C4-2B (cell line): ENCODE results near the gene RPS27A.
"Not testable (repeated sequence)": the region's sequence is repeated elsewhere in the genome, so short reads cannot be mapped to it uniquely, and the experiment has no call there.

Experiments used
- ZFX ChIP-seq: fragments of 450-650 bp; IDR thresholded peaks from 2 replicates; pipeline ENCODE4 v1.6.1; 2017
- TF ChIP-seq, protein P1 (sequence below): fragments of 450-650 bp; conservative IDR thresholded peaks from 2 replicates; pipeline ENCODE4 v1.5.1; 2017; ENCODE audit warnings: mild to moderate bottlenecking

- TF ChIP-seq, protein P1, sequence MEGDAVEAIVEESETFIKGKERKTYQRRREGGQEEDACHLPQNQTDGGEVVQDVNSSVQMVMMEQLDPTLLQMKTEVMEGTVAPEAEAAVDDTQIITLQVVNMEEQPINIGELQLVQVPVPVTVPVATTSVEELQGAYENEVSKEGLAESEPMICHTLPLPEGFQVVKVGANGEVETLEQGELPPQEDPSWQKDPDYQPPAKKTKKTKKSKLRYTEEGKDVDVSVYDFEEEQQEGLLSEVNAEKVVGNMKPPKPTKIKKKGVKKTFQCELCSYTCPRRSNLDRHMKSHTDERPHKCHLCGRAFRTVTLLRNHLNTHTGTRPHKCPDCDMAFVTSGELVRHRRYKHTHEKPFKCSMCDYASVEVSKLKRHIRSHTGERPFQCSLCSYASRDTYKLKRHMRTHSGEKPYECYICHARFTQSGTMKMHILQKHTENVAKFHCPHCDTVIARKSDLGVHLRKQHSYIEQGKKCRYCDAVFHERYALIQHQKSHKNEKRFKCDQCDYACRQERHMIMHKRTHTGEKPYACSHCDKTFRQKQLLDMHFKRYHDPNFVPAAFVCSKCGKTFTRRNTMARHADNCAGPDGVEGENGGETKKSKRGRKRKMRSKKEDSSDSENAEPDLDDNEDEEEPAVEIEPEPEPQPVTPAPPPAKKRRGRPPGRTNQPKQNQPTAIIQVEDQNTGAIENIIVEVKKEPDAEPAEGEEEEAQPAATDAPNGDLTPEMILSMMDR = not testable (repeated sequence)
- not testable (repeated sequence) for TF ChIP-seq ZFX
Measured at GRCh38 chr2:55279859-55280424, 47.5 kb downstream of the RPS27A start.
